Kidney (tissue), 14 donors: Measurements from ENCODE around the gene DCLK1. TPM values are rescaled to one million over a fixed set of nuclear protein-coding genes. Genes with fewer than 3 reads are reported as not detected.

Experiments
- DNase-seq, 5 donors: peaks; one replicate each; pipeline ENCODE4 v3.0.0-alpha.2; 2013 to 2020
- FAIRE-seq: peaks from 2 replicates; lab custom pipeline; 2012; peaks lifted over from hg19 to GRCh38; lab: Jason Lieb, UNC
- H3K27ac ChIP-seq, 2 donors: one replicate each; pipeline ENCODE4 v1.7.0; 2013; ENCODE audit warnings: low read depth in 2 of 2, low read length in 2 of 2, inconsistent platforms in 1 of 2
- H3K27me3 ChIP-seq: one replicate; pipeline ENCODE4 v1.7.1; 2013; ENCODE audit warnings: low read length, inconsistent platforms; ENCODE audit not compliant: control insufficient read depth, insufficient read depth
- H3K36me3 ChIP-seq, 3 donors: one replicate each; pipeline versions ENCODE4 v1.7.0 to v1.7.1; 2013; ENCODE audit warnings: low read length in 3 of 3, control low read depth in 1 of 3, inconsistent platforms in 1 of 3; ENCODE audit not compliant: insufficient read depth in 3 of 3, control insufficient read depth in 2 of 3
- H3K4me1 ChIP-seq, 3 donors: one replicate each; pipeline versions ENCODE4 v1.7.0 to v1.7.1; 2013; ENCODE audit warnings: low read length in 3 of 3, inconsistent platforms in 1 of 3, low read depth in 1 of 3; ENCODE audit not compliant: control insufficient read depth in 2 of 3, insufficient read depth in 2 of 3
- H3K4me3 ChIP-seq, 3 donors: one replicate each; pipeline versions ENCODE4 v1.7.0 to v1.8.1; 2013; ENCODE audit warnings: low read length in 3 of 3, control low read depth in 1 of 3, inconsistent platforms in 1 of 3
- H3K9ac ChIP-seq, 3 donors: one replicate each; pipeline versions ENCODE4 v1.7.0 to v1.7.1; 2013; ENCODE audit warnings: low read length in 3 of 3, control low read depth in 1 of 3, inconsistent platforms in 1 of 3
- H3K9me3 ChIP-seq, 3 donors: one replicate each; pipeline versions ENCODE4 v1.7.0 to v1.7.1; 2013; ENCODE audit warnings: low read length in 3 of 3, control low read depth in 1 of 3, inconsistent platforms in 1 of 3; ENCODE audit not compliant: control insufficient read depth in 2 of 3, insufficient read depth in 1 of 3
- intact Hi-C: fragments of 100-400 bp; cut with DNase I; formaldehyde crosslinking; loops from one replicate; pipeline ENCODE4 v1.11.1; 2022
- polyA plus RNA-seq: library from polyadenylated mRNA; stranded (reverse); fragments of 350-450 nt; fragmentation: Illumina TruSeq; extraction: RNeasy Lipid Tissue Mini Kit (QIAGEN cat#74804); gene quantifications from one replicate; pipeline ENCODE4 v1.2.3, GENCODE V29; 2014; ENCODE audit warnings: low read depth, low replicate concordance; ENCODE audit not compliant: insufficient read depth
- total RNA-seq: library from RNA; stranded (reverse); fragmentation: NEBNext Ultra II Directional; extraction: Animal tissue kit (Norgen Biotek cat#: 25700); gene quantifications from one replicate; pipeline ENCODE4 v1.2.1, GENCODE V29; 2021
- TF ChIP-seq, protein P1 (sequence below): IDR thresholded peaks from 3 replicates; pipeline ENCODE4 v1.5.1; 2012; ENCODE audit warnings: mild to moderate bottlenecking, moderate library complexity, borderline replicate concordance; ENCODE audit not compliant: insufficient read depth; ENCODE audit errors: extremely low read depth
- donor health status: control.
- donor health status: control.
- donor health status: control.
- donor health status: control.
- donor health status: control.
- donor health status: DM: yes; HTN: yes; CAD: no.
- donor health status: Normal renal cell carcinoma (clear cell type).

The DCLK1 gene
- total and polyA plus RNA-seq, 2 donors from 2014 or later, result 0.73 to 8.3 TPM

- TF ChIP-seq, protein P1, sequence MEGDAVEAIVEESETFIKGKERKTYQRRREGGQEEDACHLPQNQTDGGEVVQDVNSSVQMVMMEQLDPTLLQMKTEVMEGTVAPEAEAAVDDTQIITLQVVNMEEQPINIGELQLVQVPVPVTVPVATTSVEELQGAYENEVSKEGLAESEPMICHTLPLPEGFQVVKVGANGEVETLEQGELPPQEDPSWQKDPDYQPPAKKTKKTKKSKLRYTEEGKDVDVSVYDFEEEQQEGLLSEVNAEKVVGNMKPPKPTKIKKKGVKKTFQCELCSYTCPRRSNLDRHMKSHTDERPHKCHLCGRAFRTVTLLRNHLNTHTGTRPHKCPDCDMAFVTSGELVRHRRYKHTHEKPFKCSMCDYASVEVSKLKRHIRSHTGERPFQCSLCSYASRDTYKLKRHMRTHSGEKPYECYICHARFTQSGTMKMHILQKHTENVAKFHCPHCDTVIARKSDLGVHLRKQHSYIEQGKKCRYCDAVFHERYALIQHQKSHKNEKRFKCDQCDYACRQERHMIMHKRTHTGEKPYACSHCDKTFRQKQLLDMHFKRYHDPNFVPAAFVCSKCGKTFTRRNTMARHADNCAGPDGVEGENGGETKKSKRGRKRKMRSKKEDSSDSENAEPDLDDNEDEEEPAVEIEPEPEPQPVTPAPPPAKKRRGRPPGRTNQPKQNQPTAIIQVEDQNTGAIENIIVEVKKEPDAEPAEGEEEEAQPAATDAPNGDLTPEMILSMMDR, result no peak
- Histone ChIP-seq H3K9ac (no peak overlapping the region), H3K4me1 (no peaks in the 10 kb centered on the region), H3K27me3 (no peaks in the 10 kb centered on the region), H3K36me3 (no peaks in the 10 kb centered on the region), H3K4me3 (no peak overlapping the region), H3K9me3 (no peaks in the 10 kb centered on the region), H3K27ac (no peak overlapping the region)
- FAIRE-seq, result no peak
- DNase-seq, result no peak
- intact Hi-C loops, result no loop called here
Measured at GRCh38 chr13:35792911-35793310, 338.3 kb downstream of the DCLK1 start.

DNA sequence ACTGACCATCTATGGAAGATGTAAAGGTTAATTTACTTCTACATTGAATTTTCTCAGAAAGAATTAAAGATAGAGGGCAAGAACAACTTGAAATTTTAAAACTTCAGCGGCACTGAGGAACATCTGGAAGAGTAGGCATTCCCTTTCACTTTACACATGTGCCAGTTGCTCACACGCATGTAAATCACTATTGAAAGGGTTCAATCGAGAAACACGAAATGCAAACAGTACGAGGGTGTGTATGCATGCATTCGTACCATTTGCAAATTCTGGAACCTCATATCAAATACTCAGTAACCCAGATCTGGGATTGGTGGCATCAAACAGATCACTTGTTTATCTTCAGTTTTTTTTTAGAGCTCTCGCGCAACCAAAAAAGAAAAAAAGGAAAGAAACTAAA, 339.2 kb downstream of the DCLK1 start:
- Histone ChIP-seq H3K4me1 (no peaks in the 10 kb centered on the region), H3K9me3 (no peaks in the 10 kb centered on the region), H3K27ac (no peak overlapping the region), H3K36me3 (no peaks in the 10 kb centered on the region), H3K27me3 (no peaks in the 10 kb centered on the region), H3K9ac (no peak overlapping the region), H3K4me3 (no peak overlapping the region)
- TF ChIP-seq, protein P1, result no peak
- FAIRE-seq, result no peak
- intact Hi-C loops, result no loop called here
- DNase-seq, result no peak

- no peak overlapping the region for H3K9ac ChIP-seq
- TF ChIP-seq, protein P1, result no peak
- DNase-seq (no peak), FAIRE-seq (no peak)
- H3K4me1 ChIP-seq, result no peaks in the 10 kb centered on the region
- intact Hi-C loops, result no loop called here
- no peak overlapping the region for H3K27ac ChIP-seq
- H3K9me3 ChIP-seq, result no peaks in the 10 kb centered on the region
- no peaks in the 10 kb centered on the region for H3K36me3 ChIP-seq
- H3K27me3 ChIP-seq, result no peaks in the 10 kb centered on the region
- no peak overlapping the region for H3K4me3 ChIP-seq
Measured at GRCh38 chr13:35791184-35791851, 339.9 kb downstream of the DCLK1 start.
